ENCODE data around the gene ALS2CL. TPM values are rescaled to one million over a fixed set of nuclear protein-coding genes. Genes with fewer than 3 reads are reported as not detected.

Gene ALS2CL
- total RNA-seq, 1 experiment from 2014 or later: 4.9 TPM

GRCh38 chr3:46729038-46729437, 35.6 kb upstream of the ALS2CL start:
- WGBS (ENCODE audit: extremely low coverage, insufficient read length, low lambda C conversion rate): no CpG with 5 or more reads among the region's 4 CpGs
- H4K5ac ChIP-seq (ENCODE audit: insufficient read length, low read depth, low read length): no peak overlapping the region
- no peak overlapping the region for H4K91ac ChIP-seq (ENCODE audit: insufficient read length, low read depth, low read length)
- H3K9ac ChIP-seq (ENCODE audit: extremely low read depth, insufficient read length, low read length): no peak overlapping the region
- no peak overlapping the region for H2BK20ac ChIP-seq (ENCODE audit: low read depth, low read length, poor library complexity, severe bottlenecking)
- no peak overlapping the region for H2AK5ac ChIP-seq (ENCODE audit: insufficient read length, low read length)
- no peak overlapping the region for H3K4ac ChIP-seq (ENCODE audit: low read depth, low read length)
- H4K8ac ChIP-seq (replicated peaks; ENCODE audit: insufficient read length, low read depth, low read length): no peak overlapping the region
- Mint-ChIP-seq H3K9me3 (no peaks in the 10 kb centered on the region), H3K27ac (peak overlapping the region in 1 of 3 experiments; percentile 80; a peak in 2 of 7 replicates), H3K27me3 (ENCODE audit: low read depth) (peaks cover 3% of the 10 kb centered on the region), H3K4me1 (peaks cover 22 to 28% of the 10 kb centered on the region in 2 experiments), H3K36me3 (ENCODE audit: insufficient read depth in 1 of 3, low read depth in 3 of 3) (no peaks in the 10 kb centered on the region), H3K4me3 (no peak overlapping the region)
- no peaks in the 10 kb centered on the region for H3K27me3 ChIP-seq (ENCODE audit: insufficient read depth, low read length)
- H3K18ac ChIP-seq (ENCODE audit: insufficient read length, low read depth, low read length): no peak overlapping the region
- H3K23ac ChIP-seq (ENCODE audit: insufficient read length, low read depth, low read length): no peak overlapping the region
- no peak overlapping the region for H3K27ac ChIP-seq (ENCODE audit: insufficient read length, low read depth, low read length)
- no peaks in the 10 kb centered on the region for H3K79me1 ChIP-seq (ENCODE audit: insufficient read depth, low read depth, low read length, poor library complexity, severe bottlenecking)
- DNase-seq: peak; percentile 23
- TF ChIP-seq CTCF (conservative IDR thresholded peaks at IDR 0.05): no peak
- no peak overlapping the region for H2BK12ac ChIP-seq (ENCODE audit: insufficient read length, low read depth, low read length)
- no peak overlapping the region; the same call in 1 of the 2 replicates for H3K14ac ChIP-seq (ENCODE audit: insufficient read depth, low read length)
- H3K9me3 ChIP-seq (ENCODE audit: control insufficient read depth, low read depth, low read length): no peaks in the 10 kb centered on the region
- no peaks in the 10 kb centered on the region for H4K20me1 ChIP-seq (ENCODE audit: control insufficient read depth, insufficient read depth, insufficient read length)
- no peaks in the 10 kb centered on the region; the same call in none of the 2 replicates for H3K4me1 ChIP-seq (ENCODE audit: insufficient read depth, low read length)
- H2BK5ac ChIP-seq (ENCODE audit: insufficient read length, low read length): no peak overlapping the region
- no peaks in the 10 kb centered on the region for H3K23me2 ChIP-seq (ENCODE audit: insufficient read length, low read depth, low read length, poor library complexity, severe bottlenecking)
- no peak overlapping the region for H2BK120ac ChIP-seq (ENCODE audit: low read depth, low read length, poor library complexity, severe bottlenecking)
- H3K4me2 ChIP-seq (ENCODE audit: insufficient read depth, insufficient read length, low read length): no peak overlapping the region
- H2AFZ ChIP-seq (ENCODE audit: low read length): no peak overlapping the region
- H3K56ac ChIP-seq (ENCODE audit: insufficient read length, low read depth, low read length): no peak overlapping the region
- H3T11ph ChIP-seq (ENCODE audit: low read length): no peak overlapping the region
- H2BK15ac ChIP-seq (ENCODE audit: low read depth, low read length): no peak overlapping the region
- H3K79me2 ChIP-seq (ENCODE audit: insufficient read depth, low read length): no peaks in the 10 kb centered on the region
